SH-SY5Y (cell line): ENCODE data around the gene FBXL7.

Experiments used
- GATA2 ChIP-seq: IDR thresholded peaks from 2 replicates; pipeline ENCODE4 v1.6.1; 2011; ENCODE audit warnings: mild to moderate bottlenecking, low read depth, low read length
- GATA3 ChIP-seq: IDR thresholded peaks from 2 replicates; pipeline ENCODE4 v1.6.1; 2011; ENCODE audit warnings: low read depth, mild to moderate bottlenecking, low read length, moderate library complexity

DNA sequence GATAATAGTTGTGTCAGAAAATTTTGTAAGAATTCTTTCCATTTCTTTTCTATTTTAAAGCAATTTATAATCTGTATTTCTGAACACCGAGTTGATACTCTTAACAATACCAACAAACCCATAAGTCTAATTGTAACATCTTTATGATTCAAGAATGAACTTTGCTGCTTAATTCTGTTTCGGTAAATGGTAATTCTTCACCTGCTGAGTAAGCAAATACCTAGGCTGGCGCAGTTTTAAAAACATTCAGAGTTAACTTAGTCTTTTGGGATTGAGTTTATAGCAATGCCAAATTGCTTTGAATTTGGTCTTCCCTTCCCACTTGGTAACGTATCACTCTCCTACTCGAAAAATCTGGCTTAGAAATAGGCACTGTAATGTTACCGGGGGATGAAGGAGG is 456.6 kb downstream of the FBXL7 start:
- no peak for TF ChIP-seq GATA3
- no peak for TF ChIP-seq GATA2
